ENCODE data around the gene SIDT1. TPM values are rescaled to one million over a fixed set of nuclear protein-coding genes. Genes with fewer than 3 reads are reported as not detected.

SIDT1 gene
- total RNA-seq, 4 donors from 2014 or later: 35.6 to 134 (median 83.4) TPM

DNA sequence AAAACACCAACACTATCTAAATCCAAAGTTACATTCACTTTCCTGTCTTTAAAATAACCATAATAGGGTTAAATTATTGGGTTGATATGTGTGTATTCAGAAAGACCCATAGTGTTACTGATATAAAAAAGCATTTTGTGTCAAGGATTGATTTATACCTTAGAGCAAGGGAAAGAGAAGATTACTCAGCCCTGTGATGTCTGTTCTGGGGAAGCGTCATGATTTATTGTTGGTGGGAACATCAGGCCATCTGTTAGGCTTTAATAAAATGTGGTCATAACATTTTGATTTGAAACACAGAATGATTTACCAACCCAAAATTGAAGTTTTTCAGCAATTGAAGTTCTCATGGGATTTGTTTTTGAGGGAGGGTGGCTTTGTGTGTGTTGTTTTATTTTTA is 33.2 kb downstream of the SIDT1 start:
- H3K27me3 ChIP-seq: no peaks in the 10 kb centered on the region
- 79 to 100% methylated on average over 1 of the region's 1 CpG for WGBS, 2 donors (ENCODE audit: low coverage in 1 of 2)
- intact Hi-C loops (cut with DNase I; ENCODE audit: low total_unique reads): no loop called here

DNA sequence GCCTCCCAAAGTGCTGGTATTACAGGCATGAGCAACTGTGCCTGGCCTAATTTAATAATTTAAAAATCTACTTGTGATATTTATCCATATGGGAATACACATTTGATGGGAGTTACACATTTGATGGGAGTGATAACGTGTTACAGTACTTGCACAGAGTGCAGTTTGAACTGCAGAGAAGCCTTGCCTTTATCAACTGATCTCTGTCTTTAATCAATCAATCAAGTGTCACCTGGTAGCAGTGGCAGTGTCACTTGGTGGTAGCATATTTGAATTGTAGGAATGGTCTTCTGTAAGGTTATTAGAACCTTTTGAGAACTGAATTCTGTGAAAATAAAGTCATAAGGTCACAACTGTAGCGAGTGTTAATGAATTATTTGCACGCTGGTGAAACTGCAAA is 37.8 kb downstream of the SIDT1 start:
- intact Hi-C loops (cut with DNase I; ENCODE audit: low total_unique reads): no loop called here
- Histone ChIP-seq H3K27ac (no peak overlapping the region), H3K36me3 (peaks cover 0 to 3% (median 0%) of the 10 kb centered on the region in 4 donors), H3K4me1 (peaks cover 0 to 25% (median 10%) of the 10 kb centered on the region in 4 donors), H3K4me3 (no peak overlapping the region), H3K9me3 (no peaks in the 10 kb centered on the region), H3K27me3 (no peaks in the 10 kb centered on the region)
- in situ Hi-C loops (cut with MboI; ENCODE audit: low pct_ligation_motif_present in 1 of 4, low pct_unique_long_range_greater_than_20kb in 1 of 4, low sequenced_read_pairs in 3 of 4): loop anchor here in 2 of 4 donors (10.0 kb wide), 2 partner anchors 65 to 75 kb away; no protein-coding TSS in a partner anchor
- TF ChIP-seq, protein P1, sequence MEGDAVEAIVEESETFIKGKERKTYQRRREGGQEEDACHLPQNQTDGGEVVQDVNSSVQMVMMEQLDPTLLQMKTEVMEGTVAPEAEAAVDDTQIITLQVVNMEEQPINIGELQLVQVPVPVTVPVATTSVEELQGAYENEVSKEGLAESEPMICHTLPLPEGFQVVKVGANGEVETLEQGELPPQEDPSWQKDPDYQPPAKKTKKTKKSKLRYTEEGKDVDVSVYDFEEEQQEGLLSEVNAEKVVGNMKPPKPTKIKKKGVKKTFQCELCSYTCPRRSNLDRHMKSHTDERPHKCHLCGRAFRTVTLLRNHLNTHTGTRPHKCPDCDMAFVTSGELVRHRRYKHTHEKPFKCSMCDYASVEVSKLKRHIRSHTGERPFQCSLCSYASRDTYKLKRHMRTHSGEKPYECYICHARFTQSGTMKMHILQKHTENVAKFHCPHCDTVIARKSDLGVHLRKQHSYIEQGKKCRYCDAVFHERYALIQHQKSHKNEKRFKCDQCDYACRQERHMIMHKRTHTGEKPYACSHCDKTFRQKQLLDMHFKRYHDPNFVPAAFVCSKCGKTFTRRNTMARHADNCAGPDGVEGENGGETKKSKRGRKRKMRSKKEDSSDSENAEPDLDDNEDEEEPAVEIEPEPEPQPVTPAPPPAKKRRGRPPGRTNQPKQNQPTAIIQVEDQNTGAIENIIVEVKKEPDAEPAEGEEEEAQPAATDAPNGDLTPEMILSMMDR (IDR thresholded peaks at IDR 0.05): no peak
- TF ChIP-seq POLR2AphosphoS5 (IDR thresholded peaks at IDR 0.05): no peak
- TF ChIP-seq POLR2A (IDR thresholded peaks at IDR 0.05): no peak
- no peak for TF ChIP-seq EP300 (IDR thresholded peaks at IDR 0.05; ENCODE audit: low read depth)
- 86 to 100% methylated on average over 3 of the region's 3 CpGs for WGBS, 2 donors (ENCODE audit: low coverage in 1 of 2)
- DNase-seq: no peak

More for the DNA sequence above, 33.2 kb downstream of the SIDT1 start:
- H3K4me1 ChIP-seq: peaks cover 0 to 4% (median 0%) of the 10 kb centered on the region in 4 donors
- no peaks in the 10 kb centered on the region for H3K9me3 ChIP-seq
- DNase-seq: no peak
- H3K36me3 ChIP-seq: peaks cover 0 to 3% (median 0%) of the 10 kb centered on the region in 4 donors
- H3K27ac ChIP-seq: no peak overlapping the region
- no peak for TF ChIP-seq POLR2A (IDR thresholded peaks at IDR 0.05)
- TF ChIP-seq, protein P1 (IDR thresholded peaks at IDR 0.05): no peak
- no peak for TF ChIP-seq POLR2AphosphoS5 (IDR thresholded peaks at IDR 0.05)
- no peak for TF ChIP-seq EP300 (IDR thresholded peaks at IDR 0.05; ENCODE audit: low read depth)
- in situ Hi-C loops (cut with MboI; ENCODE audit: low pct_ligation_motif_present in 1 of 4, low pct_unique_long_range_greater_than_20kb in 1 of 4, low sequenced_read_pairs in 3 of 4): no loop called here
- no peak overlapping the region for H3K4me3 ChIP-seq

DNA sequence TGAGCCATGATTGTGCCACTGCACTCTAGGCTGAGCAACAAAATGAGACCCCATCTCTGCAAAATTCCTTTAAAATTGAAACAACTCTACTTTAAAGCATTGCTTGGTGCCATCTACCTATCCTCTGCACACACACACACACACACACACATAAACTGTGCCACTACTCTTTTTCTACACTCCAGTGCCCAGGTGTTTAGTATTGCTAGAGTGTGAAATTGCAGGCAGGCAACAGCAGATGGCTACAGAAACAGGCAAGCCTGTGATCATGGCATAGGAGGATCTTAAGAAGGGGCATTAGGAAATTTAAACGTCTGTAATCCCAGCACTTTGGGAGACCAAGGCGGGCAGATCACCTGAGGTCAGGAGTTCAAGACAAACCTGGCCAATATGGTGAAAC is 39.0 kb downstream of the SIDT1 start:
- Histone ChIP-seq H3K9me3 (no peaks in the 10 kb centered on the region), H3K27me3 (no peaks in the 10 kb centered on the region), H3K36me3 (peaks cover 0 to 3% (median 0%) of the 10 kb centered on the region in 4 donors), H3K4me1 (peaks cover 0 to 36% (median 12%) of the 10 kb centered on the region in 4 donors), H3K27ac (no peak overlapping the region), H3K4me3 (no peak overlapping the region)
- DNase-seq: no peak
- no peak for TF ChIP-seq POLR2AphosphoS5 (IDR thresholded peaks at IDR 0.05)
- TF ChIP-seq, protein P1 (IDR thresholded peaks at IDR 0.05): no peak
- no peak for TF ChIP-seq POLR2A (IDR thresholded peaks at IDR 0.05)
- no peak for TF ChIP-seq EP300 (IDR thresholded peaks at IDR 0.05; ENCODE audit: low read depth)
- in situ Hi-C loops (cut with MboI; ENCODE audit: low pct_ligation_motif_present in 1 of 4, low pct_unique_long_range_greater_than_20kb in 1 of 4, low sequenced_read_pairs in 3 of 4): loop anchor here in 2 of 4 donors (10.0 kb wide), 2 partner anchors 67 to 77 kb away; no protein-coding TSS in a partner anchor
- intact Hi-C loops (cut with DNase I; ENCODE audit: low total_unique reads): no loop called here
- WGBS, 2 donors (ENCODE audit: low coverage in 1 of 2): 43 to 78% methylated on average over 2 of the region's 2 CpGs

DNA sequence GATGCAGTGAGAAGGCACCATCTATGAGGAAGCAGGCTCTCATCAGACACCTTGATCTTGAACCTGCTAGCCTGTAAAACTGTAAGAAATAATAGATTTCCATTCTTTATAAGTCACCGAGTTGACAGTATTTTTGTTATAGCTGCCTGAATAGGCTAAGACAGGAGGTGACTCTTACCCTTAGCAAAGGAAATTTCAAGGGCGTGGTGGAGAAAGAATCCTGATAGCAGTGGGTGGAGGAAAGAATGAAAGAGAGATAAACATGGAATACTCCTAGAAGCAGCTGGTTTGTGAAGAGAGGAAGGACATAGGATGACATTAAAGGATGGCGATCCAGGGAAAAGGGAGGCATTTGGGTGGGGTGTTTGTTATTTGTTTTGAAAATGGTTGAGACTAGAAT is 41.4 kb downstream of the SIDT1 start:
- TF ChIP-seq EP300 (IDR thresholded peaks at IDR 0.05; ENCODE audit: low read depth): no peak
- TF ChIP-seq POLR2AphosphoS5 (IDR thresholded peaks at IDR 0.05): no peak
- TF ChIP-seq POLR2A (IDR thresholded peaks at IDR 0.05): no peak
- TF ChIP-seq, protein P1 (IDR thresholded peaks at IDR 0.05): no peak
- Histone ChIP-seq H3K27ac (peak overlapping the region; percentile 61 to 80 (median 69)), H3K36me3 (no peaks in the 10 kb centered on the region), H3K4me3 (no peak overlapping the region), H3K27me3 (no peaks in the 10 kb centered on the region), H3K4me1 (peaks cover 0 to 36% (median 12%) of the 10 kb centered on the region in 4 donors), H3K9me3 (no peaks in the 10 kb centered on the region)
- in situ Hi-C loops (cut with MboI; ENCODE audit: low pct_ligation_motif_present in 1 of 4, low pct_unique_long_range_greater_than_20kb in 1 of 4, low sequenced_read_pairs in 3 of 4): loop anchor here in 2 of 4 donors (10.0 kb wide), 2 partner anchors 69 to 79 kb away; no protein-coding TSS in a partner anchor
- 61 to 63% methylated on average over 3 of the region's 3 CpGs for WGBS, 2 donors (ENCODE audit: low coverage in 1 of 2)
- DNase-seq: no peak
- intact Hi-C loops (cut with DNase I; ENCODE audit: low total_unique reads): no loop called here

Measured in transverse colon (tissue), 4 donors.